Small intestine (tissue), 7 donors: ENCODE data around the gene RXFP4. TPM values are rescaled to one million over a fixed set of nuclear protein-coding genes. Genes with fewer than 3 reads are reported as not detected.

ENCODE experiments used
- DNase-seq, 2 donors: peaks; one replicate each; pipeline versions ENCODE4 v3.0.0 to v3.0.0-alpha.2; 2013
- FAIRE-seq: peaks from 2 replicates; lab custom pipeline; 2012; peaks lifted over from hg19 to GRCh38; lab: Jason Lieb, UNC
- H3K27ac ChIP-seq, 3 donors: one replicate each; pipeline ENCODE4 v1.5.1; 2013; ENCODE audit warnings: low read length in 2 of 3, mild to moderate bottlenecking in 2 of 3, control low read depth in 1 of 3, inconsistent platforms in 1 of 3, low read depth in 1 of 3, moderate library complexity in 1 of 3
- H3K27me3 ChIP-seq, 3 donors: one replicate each; pipeline ENCODE4 v1.6.1; 2013; ENCODE audit warnings: low read length in 3 of 3, inconsistent platforms in 1 of 3; ENCODE audit not compliant: control insufficient read depth in 3 of 3, insufficient read depth in 3 of 3
- H3K36me3 ChIP-seq, 3 donors: one replicate each; pipeline ENCODE4 v1.6.1; 2013; ENCODE audit warnings: low read length in 3 of 3, inconsistent platforms in 1 of 3, low read depth in 1 of 3, mild to moderate bottlenecking in 1 of 3, moderate library complexity in 1 of 3; ENCODE audit not compliant: control insufficient read depth in 3 of 3, insufficient read depth in 2 of 3
- H3K4me1 ChIP-seq, 3 donors: one replicate each; pipeline ENCODE4 v1.6.1; 2013; ENCODE audit warnings: low read length in 2 of 3, inconsistent platforms in 1 of 3, low read depth in 1 of 3, mild to moderate bottlenecking in 1 of 3, moderate library complexity in 1 of 3; ENCODE audit not compliant: control insufficient read depth in 3 of 3, insufficient read depth in 2 of 3
- H3K4me3 ChIP-seq, 3 donors: one replicate each; pipeline ENCODE4 v1.5.1; 2013; ENCODE audit warnings: low read length in 3 of 3, control low read depth in 1 of 3, inconsistent platforms in 1 of 3, low read depth in 1 of 3, mild to moderate bottlenecking in 1 of 3, moderate library complexity in 1 of 3
- H3K9me3 ChIP-seq, 2 donors: one replicate each; pipeline ENCODE4 v1.6.1; 2013; ENCODE audit warnings: low read depth in 1 of 2, low read length in 1 of 2; ENCODE audit not compliant: control insufficient read depth in 2 of 2, insufficient read depth in 1 of 2
- WGBS, 3 donors: extraction: QIAGEN DNeasy Blood & Tissue Kit; methylation state at CpG; one replicate each; pipeline ENCODE4 v1.1.7; 2013; 5-methylcytosine and 5-hydroxymethylcytosine counted together
- polyA plus RNA-seq, 4 donors: library from polyadenylated mRNA; stranded (reverse) in 3 of 4; unstranded in 1 of 4; fragments of 200-250 nt in 3 of 4; fragments of 120-200 nt in 1 of 4; gene quantifications; one replicate each; pipeline versions ENCODE4 v1.2.1 to v1.2.3, GENCODE V29; 2013
- donor health status: healthy with polysubstance abuse.
- donor health status: control.
- donor health status: control.
- donor health status: Bipolar disorder and iron deficiency.
- donor health status: healthy.

The RXFP4 gene
- polyA plus RNA-seq, 4 donors: 0.82 to 1.5 (median 1.3) TPM; not detected in 1

DNA sequence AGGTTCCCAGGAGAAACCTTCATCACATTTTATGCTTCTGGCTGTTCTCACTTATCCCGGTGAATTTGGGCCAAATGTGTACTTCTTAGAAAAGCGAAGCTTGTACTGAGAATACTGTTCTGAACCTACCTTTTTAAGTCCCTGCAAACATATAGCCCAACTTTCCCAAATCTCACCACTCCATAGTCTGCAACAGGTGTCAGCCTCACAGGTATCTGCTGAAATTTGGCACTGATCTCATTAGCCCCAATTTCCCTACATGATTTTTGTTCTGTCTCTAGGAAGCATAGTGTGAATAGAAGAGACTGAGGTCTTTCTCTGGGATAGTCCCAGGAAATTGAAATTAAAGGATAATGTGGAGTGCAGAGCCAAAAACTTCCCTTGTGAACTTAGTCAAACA, 41.8 kb upstream of the RXFP4 start:
- Histone ChIP-seq H3K27ac (no peak overlapping the region), H3K9me3 (no peaks in the 10 kb centered on the region), H3K36me3 (peaks cover 13 to 37% (median 21%) of the 10 kb centered on the region in 3 donors), H3K27me3 (no peaks in the 10 kb centered on the region), H3K4me3 (no peak overlapping the region), H3K4me1 (no peaks in the 10 kb centered on the region)
- FAIRE-seq (no peak), DNase-seq (no peak)
- 96 to 98% (median 97%) methylated on average over 2 of the region's 2 CpGs for WGBS, 3 donors

DNA sequence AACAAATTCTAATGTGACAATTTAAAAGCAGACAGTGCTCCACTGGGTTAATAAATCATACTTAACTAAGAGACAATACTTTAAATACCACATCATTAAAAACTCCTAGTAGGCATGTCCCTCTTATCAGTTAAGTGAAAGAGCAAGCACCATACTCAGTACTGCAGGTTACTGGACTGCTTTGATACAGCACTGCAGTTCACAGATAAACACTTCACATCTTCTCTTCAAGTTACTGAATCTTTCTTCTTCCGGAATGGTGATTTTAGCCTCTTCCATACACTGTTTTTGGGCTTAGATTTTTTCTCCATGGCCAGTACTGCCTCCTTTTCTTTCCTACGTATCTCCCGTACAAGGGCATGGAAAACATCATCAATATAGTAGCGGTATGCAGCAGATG, 41.3 kb upstream of the RXFP4 start:
- DNase-seq (no peak), FAIRE-seq (no peak)
- Histone ChIP-seq H3K4me3 (no peak overlapping the region), H3K9me3 (no peaks in the 10 kb centered on the region), H3K36me3 (peaks cover 13 to 40% (median 21%) of the 10 kb centered on the region in 3 donors), H3K27ac (no peak overlapping the region), H3K27me3 (no peaks in the 10 kb centered on the region), H3K4me1 (no peaks in the 10 kb centered on the region)
- 90 to 93% (median 90%) methylated on average over 4 of the region's 4 CpGs for WGBS, 3 donors

DNA sequence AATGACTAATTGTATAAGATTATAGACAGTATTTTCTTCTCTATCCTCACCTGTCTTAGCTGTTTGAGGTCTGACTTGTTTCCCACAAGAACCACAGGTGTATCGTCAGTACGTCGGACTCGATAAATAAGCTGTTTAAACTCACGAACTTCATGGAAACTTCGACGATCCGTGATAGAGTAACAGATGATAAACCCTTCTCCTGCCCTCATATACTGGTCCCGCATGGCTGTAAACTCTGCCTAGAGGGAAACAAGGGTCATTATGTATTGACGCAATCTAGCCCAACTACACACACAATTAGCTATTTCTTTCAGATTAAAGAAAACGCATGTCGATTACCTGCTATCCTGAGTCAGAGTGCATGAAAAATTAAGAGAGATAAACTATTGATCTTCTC, 37.2 kb upstream of the RXFP4 start:
- no peak overlapping the region for H3K27ac ChIP-seq
- FAIRE-seq: no peak
- no peaks in the 10 kb centered on the region for H3K27me3 ChIP-seq
- no peak overlapping the region for H3K4me3 ChIP-seq
- WGBS, 3 donors: 86 to 87% (median 86%) methylated on average over 12 of the region's 12 CpGs
- peaks cover 12 to 63% (median 22%) of the 10 kb centered on the region in 3 donors for H3K36me3 ChIP-seq
- H3K4me1 ChIP-seq: no peaks in the 10 kb centered on the region
- no peaks in the 10 kb centered on the region for H3K9me3 ChIP-seq
- no peak for DNase-seq

DNA sequence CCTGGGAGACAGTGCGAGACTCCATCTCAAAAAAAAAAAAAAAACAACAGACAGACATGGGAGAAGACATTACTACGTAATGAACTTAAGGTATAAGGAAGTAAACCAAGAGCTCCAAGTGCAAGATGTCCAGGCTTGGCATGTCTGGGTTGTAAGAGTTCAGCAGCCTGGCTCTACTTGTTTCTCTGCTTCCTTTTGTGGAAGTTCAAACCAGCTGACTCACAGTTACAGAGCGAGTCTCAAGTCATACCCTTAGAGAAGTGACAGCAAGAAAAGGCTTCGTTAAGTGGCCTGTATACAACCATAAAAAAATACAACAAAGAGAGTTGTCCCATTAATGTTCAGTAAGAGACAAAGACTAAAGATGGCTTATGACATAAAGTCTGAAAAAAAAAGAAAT, 31.5 kb upstream of the RXFP4 start:
- H3K36me3 ChIP-seq: peaks cover 7 to 59% (median 21%) of the 10 kb centered on the region in 3 donors
- H3K9me3 ChIP-seq: no peaks in the 10 kb centered on the region
- FAIRE-seq: no peak
- WGBS, 3 donors: 73 to 91% (median 90%) methylated on average over 4 of the region's 4 CpGs
- H3K4me3 ChIP-seq: peak overlapping the region in 1 of 3 donors; percentile 75
- peak; percentile 28 to 50 for DNase-seq
- peaks cover 0 to 4% (median 0%) of the 10 kb centered on the region in 3 donors for H3K4me1 ChIP-seq
- H3K27ac ChIP-seq: peak overlapping the region in 1 of 3 donors; percentile 94
- H3K27me3 ChIP-seq: no peaks in the 10 kb centered on the region

DNA sequence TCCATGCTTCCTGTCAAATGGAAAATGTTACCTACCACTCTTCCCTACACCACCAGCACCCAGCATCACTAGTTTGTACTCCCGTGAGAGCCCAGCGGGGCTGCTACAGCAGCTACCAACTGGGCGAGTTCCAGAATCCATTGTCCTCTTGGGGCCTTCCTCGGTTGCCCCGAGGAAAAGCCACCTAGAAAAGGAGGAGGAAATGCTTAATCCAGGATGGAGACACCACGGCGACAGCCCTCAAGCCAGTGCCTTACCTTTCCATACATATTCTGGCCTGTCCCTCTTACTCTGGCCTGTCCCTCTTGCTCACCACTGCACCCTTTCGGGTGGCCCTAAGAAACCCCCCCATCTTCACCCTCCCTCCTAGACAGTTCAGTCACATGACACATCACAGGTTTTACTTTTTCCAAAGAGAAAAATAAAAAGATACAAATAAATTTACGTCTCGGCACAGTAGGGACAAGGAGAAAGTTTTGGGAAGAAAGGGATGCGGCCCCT, 30.8 kb upstream of the RXFP4 start:
- H3K9me3 ChIP-seq: no peaks in the 10 kb centered on the region
- DNase-seq: peak; percentile 32 to 61
- H3K27me3 ChIP-seq: no peaks in the 10 kb centered on the region
- peak overlapping the region; percentile 68 to 75 (median 72) for H3K4me3 ChIP-seq
- H3K4me1 ChIP-seq: peaks cover 0 to 4% (median 0%) of the 10 kb centered on the region in 3 donors
- peaks cover 7 to 61% (median 26%) of the 10 kb centered on the region in 3 donors for H3K36me3 ChIP-seq
- H3K27ac ChIP-seq: peak overlapping the region; percentile 79 to 94 (median 91)
- FAIRE-seq: no peak
- WGBS, 3 donors: 2% methylated on average over 10 to 11 of the region's 11 CpGs

DNA sequence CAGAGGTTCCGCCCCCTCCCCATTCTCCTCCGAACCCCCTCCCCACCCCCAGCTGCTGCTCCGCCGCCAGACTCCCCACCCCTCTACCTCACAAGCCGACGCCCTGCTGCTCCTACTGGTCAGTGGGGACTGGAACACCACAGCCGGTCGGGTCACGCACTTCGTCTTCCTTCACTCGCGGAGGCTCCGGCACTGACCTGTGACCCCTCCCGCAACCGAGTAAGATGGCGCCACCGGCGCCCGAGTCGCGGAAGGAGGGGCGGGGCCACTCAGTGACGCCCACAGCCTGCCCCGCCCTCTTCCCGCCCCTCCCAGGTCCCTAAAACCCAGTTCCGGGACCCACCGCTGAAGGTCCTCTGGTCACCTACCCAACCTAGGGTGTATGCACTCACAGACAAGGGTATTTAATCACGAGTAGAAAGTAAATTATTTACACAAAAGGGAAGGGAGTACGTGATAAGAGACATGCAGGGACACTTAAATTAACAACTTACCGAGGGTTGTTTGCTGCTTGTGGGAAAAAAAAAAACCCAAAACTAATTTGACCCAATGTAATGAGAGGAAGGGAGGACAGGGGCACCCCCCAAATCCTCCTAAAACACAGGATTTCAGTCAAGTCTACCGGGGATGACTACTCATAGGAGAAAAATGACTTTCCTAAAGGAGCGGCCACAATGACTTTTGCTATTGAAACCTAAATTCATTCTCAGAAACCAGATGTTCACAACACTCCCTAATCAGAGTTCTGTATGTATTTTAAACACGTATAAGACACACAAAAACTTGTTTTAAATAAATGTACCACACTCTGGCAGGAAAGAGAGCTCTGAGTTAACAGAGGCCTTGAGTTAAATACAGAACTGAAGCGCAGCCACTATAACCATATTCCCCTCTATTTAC, 30.0 kb upstream of the RXFP4 start, which contains the start of gene RIT1:
TSS of gene RIT1 (minus strand) at position 194 of the 900 bp plus-strand sequence. CDS start 588 bp downstream, outside the sequence.
- Histone ChIP-seq H3K27ac (peak within 1 kb of the TSS; percentile 79 to 94 (median 91)), H3K9me3 (no peaks in the 10 kb centered on the region), H3K4me1 (peaks cover 0 to 4% (median 0%) of the 10 kb centered on the region in 3 donors), H3K27me3 (no peaks in the 10 kb centered on the region), H3K4me3 (peak within 1 kb of the TSS; percentile 68 to 75 (median 72)), H3K36me3 (peaks cover 4 to 57% (median 28%) of the 10 kb centered on the region in 3 donors)
- 6 to 7% (median 6%) methylated on average over 33 to 34 of the region's 34 CpGs for WGBS, 3 donors
- FAIRE-seq (no peak), DNase-seq (peak; percentile 87 to 93)

DNA sequence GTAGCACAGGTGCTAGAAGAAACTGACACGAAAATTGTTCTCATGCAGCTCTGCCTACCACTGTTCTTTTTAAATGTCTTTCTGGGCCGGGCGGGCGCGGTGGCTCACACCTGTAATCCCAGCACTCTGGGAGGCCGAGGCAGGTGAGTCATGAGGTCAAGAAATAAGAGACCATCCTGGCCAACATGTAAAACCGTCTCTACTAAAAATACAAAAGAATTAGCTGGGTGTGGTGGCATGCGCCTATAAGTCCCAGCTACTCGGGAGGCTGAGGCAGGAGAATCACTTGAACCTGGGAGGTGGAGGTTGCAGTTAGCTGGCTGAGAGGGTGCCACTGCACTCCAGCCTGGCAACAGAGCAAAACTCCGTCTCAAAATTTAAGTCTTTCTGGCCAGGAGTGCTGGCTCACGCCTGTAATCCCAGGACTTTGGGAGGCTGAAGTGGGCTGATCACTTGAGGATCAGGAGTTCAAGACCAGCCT, 29.3 kb upstream of the RXFP4 start:
- Histone ChIP-seq H3K27me3 (no peaks in the 10 kb centered on the region), H3K4me3 (no peak overlapping the region), H3K36me3 (peaks cover 8 to 50% (median 28%) of the 10 kb centered on the region in 3 donors), H3K27ac (peak overlapping the region in 2 of 3 donors; percentile 91 to 94), H3K9me3 (no peaks in the 10 kb centered on the region), H3K4me1 (peaks cover 0 to 4% (median 0%) of the 10 kb centered on the region in 3 donors)
- WGBS, 3 donors: 74 to 83% (median 82%) methylated on average over 11 of the region's 11 CpGs
- DNase-seq (no peak), FAIRE-seq (no peak)

DNA sequence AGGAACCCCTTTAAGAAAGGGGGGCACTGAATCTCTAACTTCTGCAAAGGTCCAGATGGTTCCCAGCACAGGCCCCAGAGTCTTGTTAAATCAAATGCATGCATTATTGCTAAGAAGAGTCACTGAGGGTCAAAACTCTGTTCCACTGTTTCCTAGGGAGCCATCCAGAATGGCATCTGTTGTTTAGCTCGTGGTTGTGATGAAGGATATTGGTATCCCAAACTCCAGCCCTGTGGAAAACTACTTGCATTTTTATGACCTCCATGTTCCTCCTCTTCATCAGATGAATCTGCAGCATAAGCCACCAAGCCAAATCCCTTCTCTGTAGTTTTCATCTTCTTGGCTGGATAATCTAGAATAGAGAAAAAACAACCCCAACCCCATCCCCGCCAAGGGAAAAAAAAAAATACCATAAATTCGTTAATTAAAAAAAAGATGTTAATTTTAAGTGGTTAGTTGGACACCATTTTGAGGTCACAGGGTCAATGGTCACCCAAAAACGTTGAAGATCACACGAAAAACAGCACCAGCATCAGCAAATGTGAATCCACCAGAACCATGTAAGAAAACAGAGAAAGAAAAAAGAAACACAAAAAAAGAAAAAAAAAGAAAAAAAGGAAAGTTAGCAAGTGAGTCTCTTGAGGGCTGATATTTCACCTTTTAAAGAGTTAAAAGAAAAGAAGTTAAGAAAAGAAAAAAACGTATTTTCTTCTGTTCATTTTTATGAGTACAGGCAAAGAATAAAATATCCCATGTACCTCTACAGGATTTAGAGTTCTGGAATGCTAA, 27.3 kb upstream of the RXFP4 start:
- no peak overlapping the region for H3K4me3 ChIP-seq
- WGBS, 3 donors: 64 to 71% (median 68%) methylated on average over 6 of the region's 6 CpGs
- H3K27me3 ChIP-seq: no peaks in the 10 kb centered on the region
- no peak overlapping the region for H3K27ac ChIP-seq
- DNase-seq (no peak), FAIRE-seq (no peak)
- no peaks in the 10 kb centered on the region for H3K9me3 ChIP-seq
- H3K4me1 ChIP-seq: peaks cover 0 to 4% (median 0%) of the 10 kb centered on the region in 3 donors
- peaks cover 11 to 36% (median 34%) of the 10 kb centered on the region in 3 donors for H3K36me3 ChIP-seq
